Activated CD8-positive, alpha-beta T cell treated with anti-CD3 and anti-CD28 coated beads for 36 hours (primary cell): Measurements from ENCODE around the gene DSTN. TPM values are rescaled to one million over a fixed set of nuclear protein-coding genes. Genes with fewer than 3 reads are reported as not detected.

Experiments
- ATAC-seq: fragments of 200-7000 bp; cut with Tn5 transposase; one replicate; pipeline ENCODE4 v1.10.0; 2021; ENCODE audit warnings: mild to moderate bottlenecking, moderate library complexity
- CTCF ChIA-PET: fragments of 350-600 bp; sonication (Branson Sonifier 250); formaldehyde crosslinking; loops from one replicate; lab custom pipeline; 2021; ENCODE audit warnings: antibody characterized with exemption; lab: Charles Lee
- POLR2A ChIA-PET: fragments of 350-600 bp; sonication (Branson Sonifier 250); formaldehyde crosslinking; loops from one replicate; lab custom pipeline; 2021; ENCODE audit warnings: antibody characterized with exemption; lab: Charles Lee
- DNase-seq: peaks from one replicate; pipeline ENCODE4 v3.0.0-alpha.2; 2020
- H3K27ac Mint-ChIP-seq: one replicate; pipeline ENCODE4 v1.8.0; 2021; ENCODE audit warnings: mild to moderate bottlenecking, mixed read lengths
- H3K27me3 Mint-ChIP-seq: one replicate; pipeline ENCODE4 v1.8.0; 2021; ENCODE audit warnings: mixed read lengths
- H3K36me3 Mint-ChIP-seq: one replicate; pipeline ENCODE4 v1.8.0; 2021; ENCODE audit warnings: low read depth, mixed read lengths
- H3K4me1 Mint-ChIP-seq: one replicate; pipeline ENCODE4 v1.8.0; 2021; ENCODE audit warnings: low read depth, mixed read lengths
- H3K4me3 Mint-ChIP-seq: one replicate; pipeline ENCODE4 v1.8.0; 2021; ENCODE audit warnings: mild to moderate bottlenecking, moderate library complexity, mixed read lengths
- H3K9me3 Mint-ChIP-seq: one replicate; pipeline ENCODE4 v1.8.0; 2021; ENCODE audit warnings: mixed read lengths
- intact Hi-C: fragments of 100-400 bp; cut with micrococcal nuclease; formaldehyde crosslinking; loops from one replicate; pipeline ENCODE4 v1.10.0; 2022
- total RNA-seq, 2 experiments: library from RNA; stranded (reverse); gene quantifications; one replicate each; pipeline ENCODE4 v1.2.3, GENCODE V29; 2021
- TF ChIP-seq, protein P1 (sequence below): fragments of 200-600 bp; IDR thresholded peaks from one replicate; pipeline ENCODE4 v1.8.0; 2022; ENCODE audit warnings: antibody characterized with exemption, mild to moderate bottlenecking

Gene DSTN
- total RNA-seq, 2 experiments from 2014 or later: 55.5 to 56.4 TPM

DNA sequence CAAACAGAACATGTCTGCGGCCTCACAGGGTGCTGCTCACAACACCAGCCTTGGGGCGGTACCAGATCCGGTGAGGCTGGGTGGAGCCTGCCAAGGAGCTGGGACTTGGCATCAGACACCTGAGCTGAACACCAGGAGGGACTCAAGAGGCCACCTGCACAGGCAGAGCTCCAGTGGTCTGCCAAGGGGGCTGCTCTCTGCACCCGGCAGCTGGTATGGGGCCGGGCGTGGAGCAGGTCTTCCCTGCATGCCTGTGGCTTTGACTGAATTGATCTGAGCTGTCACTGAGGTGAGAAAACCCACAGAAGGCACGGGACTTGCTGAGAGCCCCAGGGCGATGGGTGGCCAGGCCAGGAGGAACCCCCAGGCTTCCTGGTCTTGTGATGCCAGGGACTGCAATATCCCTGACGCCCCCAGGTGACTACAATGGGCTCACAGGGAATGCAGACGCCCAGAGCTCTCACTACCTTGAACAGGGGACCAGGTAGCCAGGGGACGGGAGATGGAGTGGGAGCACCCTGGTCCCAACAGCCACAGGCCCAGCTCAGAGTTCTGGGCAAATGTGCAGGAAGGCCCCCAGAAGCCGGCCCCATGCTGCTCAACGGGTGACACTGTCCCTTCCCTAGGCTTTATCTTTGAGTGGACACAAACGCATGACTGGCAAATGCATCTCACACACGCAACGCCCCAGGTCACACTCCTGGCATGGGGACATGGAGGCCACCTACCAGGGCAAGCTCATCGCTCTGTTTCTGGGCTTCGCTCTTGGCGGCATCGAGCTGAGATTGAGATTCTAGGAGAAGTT lies 48.2 kb downstream of the DSTN start:
- DNase-seq (no peak), ATAC-seq (no peak)
- no peaks in the 10 kb centered on the region for H3K9me3 Mint-ChIP-seq
- TF ChIP-seq, protein P1, sequence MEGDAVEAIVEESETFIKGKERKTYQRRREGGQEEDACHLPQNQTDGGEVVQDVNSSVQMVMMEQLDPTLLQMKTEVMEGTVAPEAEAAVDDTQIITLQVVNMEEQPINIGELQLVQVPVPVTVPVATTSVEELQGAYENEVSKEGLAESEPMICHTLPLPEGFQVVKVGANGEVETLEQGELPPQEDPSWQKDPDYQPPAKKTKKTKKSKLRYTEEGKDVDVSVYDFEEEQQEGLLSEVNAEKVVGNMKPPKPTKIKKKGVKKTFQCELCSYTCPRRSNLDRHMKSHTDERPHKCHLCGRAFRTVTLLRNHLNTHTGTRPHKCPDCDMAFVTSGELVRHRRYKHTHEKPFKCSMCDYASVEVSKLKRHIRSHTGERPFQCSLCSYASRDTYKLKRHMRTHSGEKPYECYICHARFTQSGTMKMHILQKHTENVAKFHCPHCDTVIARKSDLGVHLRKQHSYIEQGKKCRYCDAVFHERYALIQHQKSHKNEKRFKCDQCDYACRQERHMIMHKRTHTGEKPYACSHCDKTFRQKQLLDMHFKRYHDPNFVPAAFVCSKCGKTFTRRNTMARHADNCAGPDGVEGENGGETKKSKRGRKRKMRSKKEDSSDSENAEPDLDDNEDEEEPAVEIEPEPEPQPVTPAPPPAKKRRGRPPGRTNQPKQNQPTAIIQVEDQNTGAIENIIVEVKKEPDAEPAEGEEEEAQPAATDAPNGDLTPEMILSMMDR: no peak
- H3K4me1 Mint-ChIP-seq: no peaks in the 10 kb centered on the region
- H3K4me3 Mint-ChIP-seq: no peak overlapping the region
- peaks cover 3% of the 10 kb centered on the region for H3K36me3 Mint-ChIP-seq
- ChIA-PET POLR2A (interaction anchor here (1.3 kb wide), 1 partner anchor 47 kb away, joined by 3 read pairs; no protein-coding TSS in a partner anchor), CTCF (interaction anchor here (0.6 to 5.0 kb wide), 8 partner anchors 28 to 378 kb away, joined by 3 to 32 read pairs (median 3); no protein-coding TSS in a partner anchor)
- H3K27ac Mint-ChIP-seq: no peak overlapping the region
- intact Hi-C loops: loop anchor here (2.0 kb wide), 1 partner anchor 81 kb away; no protein-coding TSS in a partner anchor
- no peaks in the 10 kb centered on the region for H3K27me3 Mint-ChIP-seq

GRCh38 chr20:17618673-17619013 lies 48.8 kb downstream of the DSTN start:
- ATAC-seq (no peak), DNase-seq (no peak)
- ChIA-PET CTCF (interaction anchor here (0.7 to 5.0 kb wide), 4 partner anchors 28 to 378 kb away, joined by 3 to 32 read pairs (median 8); no protein-coding TSS in a partner anchor), POLR2A (interaction anchor here (1.3 kb wide), 1 partner anchor 47 kb away, joined by 3 read pairs; no protein-coding TSS in a partner anchor)
- no peaks in the 10 kb centered on the region for H3K27me3 Mint-ChIP-seq
- no peaks in the 10 kb centered on the region for H3K9me3 Mint-ChIP-seq
- no peaks in the 10 kb centered on the region for H3K4me1 Mint-ChIP-seq
- no peak overlapping the region for H3K27ac Mint-ChIP-seq
- H3K4me3 Mint-ChIP-seq: no peak overlapping the region
- H3K36me3 Mint-ChIP-seq: peaks cover 3% of the 10 kb centered on the region
- intact Hi-C loops: no loop called here
- TF ChIP-seq, protein P1: no peak

DNA sequence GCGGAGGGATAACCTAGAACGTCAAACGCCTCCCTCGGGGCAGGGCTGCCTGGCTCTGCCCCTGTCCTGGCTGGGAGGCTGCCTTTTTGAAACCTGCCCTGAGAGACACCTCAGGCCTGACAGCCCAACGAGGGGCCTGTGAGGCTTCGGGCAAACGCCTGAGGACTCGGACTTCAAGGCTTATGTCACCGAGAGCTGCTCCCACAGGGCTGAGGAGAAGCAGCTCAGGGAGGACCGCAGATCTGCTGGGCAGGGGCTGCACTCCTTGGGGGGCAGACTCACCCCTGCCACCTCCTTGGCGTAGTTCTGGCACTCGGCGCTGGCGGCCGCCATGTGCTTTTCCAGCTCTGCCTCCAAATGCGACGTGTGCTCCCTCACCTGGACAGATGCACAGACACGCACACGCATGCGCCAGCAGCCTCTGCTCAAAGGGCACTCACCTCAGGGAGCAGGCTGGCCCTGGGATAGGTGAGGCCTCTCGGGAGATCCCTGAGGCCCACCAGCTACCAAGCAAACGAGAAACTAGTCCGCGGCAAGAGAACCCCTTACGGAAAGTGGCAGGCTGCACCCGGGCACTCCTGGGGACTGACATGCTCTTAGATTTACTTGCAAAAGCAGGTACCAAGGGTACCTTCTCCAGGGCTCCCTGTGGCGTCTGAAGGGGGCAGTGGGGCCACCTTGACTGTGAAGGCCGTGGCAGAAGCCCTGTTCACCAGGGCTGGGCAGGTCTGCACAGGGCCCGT lies 49.6 kb downstream of the DSTN start:
- no peaks in the 10 kb centered on the region for H3K9me3 Mint-ChIP-seq
- intact Hi-C loops: no loop called here
- no peaks in the 10 kb centered on the region for H3K27me3 Mint-ChIP-seq
- POLR2A ChIA-PET: no interaction called here
- TF ChIP-seq, protein P1: no peak
- CTCF ChIA-PET: interaction anchor here (0.6 kb wide), 1 partner anchor 279 kb away, joined by 3 read pairs; no protein-coding TSS in a partner anchor
- no peaks in the 10 kb centered on the region for H3K4me1 Mint-ChIP-seq
- H3K4me3 Mint-ChIP-seq: no peak overlapping the region
- no peak for DNase-seq
- no peak overlapping the region for H3K27ac Mint-ChIP-seq
- no peak for ATAC-seq
- peaks cover 3% of the 10 kb centered on the region for H3K36me3 Mint-ChIP-seq

DNA sequence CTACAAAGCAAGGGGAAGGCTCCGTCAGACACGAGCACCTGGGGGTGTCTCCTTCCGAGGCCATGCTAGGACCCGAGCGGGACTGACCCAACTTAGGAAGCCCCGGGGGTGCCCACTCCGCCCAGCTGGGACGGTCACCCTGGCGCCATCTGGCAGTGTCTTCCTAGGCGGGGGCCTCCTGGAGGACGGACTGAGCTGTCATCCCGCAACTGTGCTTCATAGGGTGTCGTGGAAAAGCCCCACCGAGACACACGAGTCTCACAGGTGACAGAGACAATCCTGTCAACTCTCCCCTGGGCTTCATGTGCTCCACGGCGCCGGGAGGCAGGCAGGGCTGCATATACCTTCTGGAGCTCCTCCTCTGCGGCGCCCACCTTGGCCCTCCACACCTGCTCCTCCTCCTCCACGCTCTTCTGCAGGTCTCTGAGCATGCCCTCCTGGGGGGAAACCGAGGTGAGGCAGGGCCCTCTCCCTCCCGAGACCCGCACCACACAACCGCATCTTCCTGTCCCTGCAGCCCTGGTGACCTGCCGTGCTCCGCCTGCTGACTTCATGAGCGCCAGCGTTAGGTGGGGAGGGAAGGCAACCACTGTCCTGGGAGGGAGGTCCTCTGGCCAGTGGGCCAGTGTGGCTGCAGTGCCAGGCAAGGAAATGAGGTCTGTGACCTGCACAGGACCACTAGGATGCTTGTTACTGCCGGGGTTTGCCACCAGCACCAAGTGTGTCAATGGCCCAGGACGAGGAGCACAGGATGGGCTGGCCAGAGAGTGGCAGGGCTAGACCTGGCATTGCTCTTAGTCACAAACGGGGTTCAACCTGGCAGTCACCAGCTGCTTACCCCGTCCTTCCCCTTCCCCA lies 50.7 kb downstream of the DSTN start:
- intact Hi-C loops: no loop called here
- TF ChIP-seq, protein P1: no peak
- POLR2A ChIA-PET: interaction anchor here (1.6 kb wide), 1 partner anchor 50 kb away, joined by 6 read pairs; no protein-coding TSS in a partner anchor
- no peak overlapping the region for H3K4me3 Mint-ChIP-seq
- peaks cover 3% of the 10 kb centered on the region for H3K36me3 Mint-ChIP-seq
- no peak for ATAC-seq
- DNase-seq: no peak
- no peaks in the 10 kb centered on the region for H3K9me3 Mint-ChIP-seq
- H3K27me3 Mint-ChIP-seq: no peaks in the 10 kb centered on the region
- CTCF ChIA-PET: no interaction called here
- no peak overlapping the region for H3K27ac Mint-ChIP-seq
- no peaks in the 10 kb centered on the region for H3K4me1 Mint-ChIP-seq
